ENCODE results near the gene LRCH1. TPM values are rescaled to one million over a fixed set of nuclear protein-coding genes. Genes with fewer than 3 reads are reported as not detected.

LRCH1 gene
- total and polyA plus RNA-seq, 5 donors = 4.8 to 11.4 (median 10.2) TPM

DNA sequence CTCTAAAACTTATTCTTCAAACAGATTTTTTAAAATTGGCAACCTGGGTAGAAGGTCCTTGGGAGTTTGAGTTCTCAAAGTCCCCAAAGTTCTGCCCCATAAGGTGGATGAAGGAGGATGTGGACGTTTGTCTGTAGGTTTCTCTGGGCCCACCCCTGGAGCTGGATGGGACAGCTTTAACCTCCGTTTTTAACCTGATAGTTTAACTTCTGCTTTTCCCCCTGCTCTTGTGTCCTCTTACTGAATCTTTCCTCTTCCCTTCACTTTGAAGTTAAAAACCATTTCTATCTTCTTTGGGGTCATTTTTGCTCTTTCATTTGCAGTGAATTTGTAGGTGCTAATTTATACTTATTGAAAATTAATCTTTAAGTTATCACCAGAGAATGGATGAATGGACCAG is 164.9 kb downstream of the LRCH1 start:
- no peaks in the 10 kb centered on the region for H3K9me3 ChIP-seq (ENCODE audit: control insufficient read depth, low read length)
- no peak for ATAC-seq
- H3K4me1 ChIP-seq (ENCODE audit: control insufficient read depth, insufficient read depth, low read length) = no peaks in the 10 kb centered on the region
- no peak for DNase-seq
- H3K27me3 ChIP-seq (ENCODE audit: control insufficient read depth, insufficient read depth) = no peaks in the 10 kb centered on the region
- intact Hi-C loops (cut with DNase I) = loop anchor here in 1 of 4 donors (2.0 kb wide), 1 partner anchor 223 kb away; no protein-coding TSS in a partner anchor
- no peak overlapping the region for H3K27ac ChIP-seq (ENCODE audit: low read length)
- H3K4me3 ChIP-seq (ENCODE audit: low read length) = no peak overlapping the region
- 60% methylated on average over 2 of the region's 2 CpGs for WGBS

DNA sequence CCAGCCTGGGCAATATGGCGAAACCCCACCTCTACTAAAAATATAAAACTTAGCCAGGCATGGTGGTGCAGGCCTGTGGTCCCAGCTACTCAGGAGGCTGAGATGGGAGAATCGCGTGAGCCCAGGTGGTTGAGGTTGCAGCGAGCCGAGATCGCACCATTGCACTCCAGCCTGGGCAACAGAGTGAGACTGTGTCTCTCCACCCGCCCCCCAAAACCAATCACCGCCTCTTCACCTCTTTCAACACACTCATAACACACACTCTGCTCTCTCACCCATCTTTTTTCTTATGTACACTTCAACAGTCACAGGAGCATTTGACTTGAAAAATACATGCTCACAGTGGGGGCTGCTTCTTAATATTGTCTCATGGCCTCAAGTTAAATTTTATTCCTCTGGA is 167.2 kb downstream of the LRCH1 start:
- intact Hi-C loops (cut with DNase I) = loop anchor here in 3 of 4 donors (2.0 to 10.0 kb wide), 5 partner anchors 168 to 228 kb away; partner anchors contain the start of gene LRCH1 (in 1 of the 3)
- no peak overlapping the region for H3K4me3 ChIP-seq (ENCODE audit: low read length)
- H3K27me3 ChIP-seq (ENCODE audit: control insufficient read depth, insufficient read depth) = no peaks in the 10 kb centered on the region
- H3K4me1 ChIP-seq (ENCODE audit: control insufficient read depth, insufficient read depth, low read length) = no peaks in the 10 kb centered on the region
- H3K27ac ChIP-seq (ENCODE audit: low read length) = no peak overlapping the region
- ATAC-seq (no peak), DNase-seq (peak in 1 of 3 donors; percentile 15)
- no peaks in the 10 kb centered on the region for H3K9me3 ChIP-seq (ENCODE audit: control insufficient read depth, low read length)
- WGBS = 98% methylated on average over 8 of the region's 8 CpGs

DNA sequence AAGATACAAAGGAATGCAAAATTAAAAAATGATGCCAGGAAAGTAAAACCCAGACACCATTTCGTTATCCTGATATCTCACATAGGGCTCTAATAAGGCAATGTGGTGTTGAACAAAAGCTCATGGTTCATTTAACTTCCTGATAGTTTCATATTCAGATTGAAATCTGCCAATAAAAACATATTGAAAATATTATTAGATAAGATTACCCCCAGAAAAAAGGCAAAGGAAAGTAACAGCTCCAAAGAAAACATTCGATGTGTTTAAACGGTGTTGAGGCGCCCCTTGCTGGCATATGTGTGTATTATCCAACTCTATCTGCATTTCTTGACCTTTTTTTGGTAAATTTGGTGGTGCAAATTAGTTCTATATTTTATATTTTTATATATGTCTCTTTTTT is 168.1 kb downstream of the LRCH1 start:
- Histone ChIP-seq H3K4me1 (ENCODE audit: control insufficient read depth, insufficient read depth, low read length) (no peaks in the 10 kb centered on the region), H3K4me3 (ENCODE audit: low read length) (no peak overlapping the region), H3K27ac (ENCODE audit: low read length) (no peak overlapping the region), H3K9me3 (ENCODE audit: control insufficient read depth, low read length) (no peaks in the 10 kb centered on the region), H3K27me3 (ENCODE audit: control insufficient read depth, insufficient read depth) (no peaks in the 10 kb centered on the region)
- intact Hi-C loops (cut with DNase I) = loop anchor here in 3 of 4 donors (2.0 to 10.0 kb wide), 5 partner anchors 169 to 229 kb away; partner anchors contain the start of gene LRCH1 (in 1 of the 3)
- peak in 2 of 3 donors; percentile 32 to 69 for DNase-seq
- 17% methylated on average over 4 of the region's 4 CpGs for WGBS
- peak; percentile 64 to 67 for ATAC-seq

DNA sequence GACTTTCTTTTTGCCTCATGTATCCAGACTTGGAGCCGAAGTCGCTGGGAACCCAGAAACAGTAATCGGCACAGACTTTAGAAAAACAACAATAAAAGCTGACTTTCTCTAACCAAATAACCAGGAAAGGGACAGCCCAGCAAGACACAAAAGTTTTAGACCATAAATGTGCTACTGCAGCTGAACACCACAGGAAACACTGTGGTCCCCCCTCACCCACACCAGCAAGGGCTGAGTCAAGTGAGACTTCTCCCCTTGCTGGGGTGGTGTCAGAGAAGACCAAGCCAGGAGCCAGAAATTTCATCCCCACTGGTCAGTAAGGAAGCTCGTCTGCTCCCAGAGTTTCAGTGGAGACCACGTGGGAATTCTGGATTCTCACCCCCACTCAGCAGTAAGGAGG is 173.4 kb downstream of the LRCH1 start:
- H3K9me3 ChIP-seq (ENCODE audit: control insufficient read depth, low read length) = no peaks in the 10 kb centered on the region
- H3K27ac ChIP-seq (ENCODE audit: low read length) = no peak overlapping the region
- H3K4me3 ChIP-seq (ENCODE audit: low read length) = no peak overlapping the region
- no peaks in the 10 kb centered on the region for H3K27me3 ChIP-seq (ENCODE audit: control insufficient read depth, insufficient read depth)
- ATAC-seq (no peak), DNase-seq (no peak)
- intact Hi-C loops (cut with DNase I) = loop anchor here in 1 of 4 donors (10.0 kb wide), 1 partner anchor 182 kb away; no protein-coding TSS in a partner anchor
- 86% methylated on average over 5 of the region's 5 CpGs for WGBS
- no peaks in the 10 kb centered on the region for H3K4me1 ChIP-seq (ENCODE audit: control insufficient read depth, insufficient read depth, low read length)

DNA sequence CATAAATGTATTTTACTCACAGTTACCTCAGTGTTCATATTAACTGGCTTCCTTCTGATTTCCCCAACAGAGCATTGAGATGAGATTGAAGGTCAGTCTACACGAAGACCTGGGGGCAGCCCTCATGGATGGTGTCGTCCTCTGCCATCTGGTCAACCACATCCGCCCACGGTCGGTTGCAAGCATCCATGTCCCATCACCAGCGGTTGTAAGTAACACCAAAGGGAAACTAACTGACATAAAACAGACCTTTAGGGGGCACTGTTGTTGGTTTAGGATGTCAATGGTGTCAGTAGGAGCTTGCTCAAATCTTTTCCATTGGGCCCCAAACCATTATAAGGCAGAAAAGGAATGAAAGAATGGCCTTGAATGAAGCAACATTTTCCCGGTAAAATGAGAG is 175.8 kb downstream of the LRCH1 start:
- no peak for ATAC-seq
- Histone ChIP-seq H3K27ac (ENCODE audit: low read length) (no peak overlapping the region), H3K4me3 (ENCODE audit: low read length) (no peak overlapping the region), H3K4me1 (ENCODE audit: control insufficient read depth, insufficient read depth, low read length) (no peaks in the 10 kb centered on the region), H3K27me3 (ENCODE audit: control insufficient read depth, insufficient read depth) (no peaks in the 10 kb centered on the region), H3K9me3 (ENCODE audit: control insufficient read depth, low read length) (no peaks in the 10 kb centered on the region)
- WGBS = 91% methylated on average over 7 of the region's 7 CpGs
- DNase-seq = no peak
- intact Hi-C loops (cut with DNase I) = loop anchor here in 1 of 4 donors (10.0 kb wide), 1 partner anchor 184 kb away; no protein-coding TSS in a partner anchor

DNA sequence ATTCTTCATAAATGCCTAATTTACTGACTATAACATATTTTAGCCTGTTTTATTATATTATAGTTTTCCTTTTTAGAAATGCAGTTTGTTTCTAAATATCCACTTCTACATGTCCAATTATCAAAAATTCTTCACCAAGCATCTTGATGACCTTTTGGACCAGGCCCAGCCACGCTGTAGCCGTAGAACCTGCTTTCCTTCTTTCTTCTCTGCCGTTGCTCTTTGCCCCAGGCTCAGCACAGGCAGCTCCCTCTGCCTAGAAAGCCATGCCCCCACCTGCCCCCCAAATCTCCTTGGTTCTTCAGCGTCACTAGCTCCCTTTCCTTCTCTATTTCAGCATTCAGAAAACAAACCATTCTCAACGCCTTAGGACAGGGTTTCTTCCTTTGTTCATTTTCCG is 178.6 kb downstream of the LRCH1 start:
- ATAC-seq (no peak), DNase-seq (no peak)
- Histone ChIP-seq H3K27me3 (ENCODE audit: control insufficient read depth, insufficient read depth) (no peaks in the 10 kb centered on the region), H3K4me1 (ENCODE audit: control insufficient read depth, insufficient read depth, low read length) (no peaks in the 10 kb centered on the region), H3K9me3 (ENCODE audit: control insufficient read depth, low read length) (no peaks in the 10 kb centered on the region), H3K4me3 (ENCODE audit: low read length) (no peak overlapping the region), H3K27ac (ENCODE audit: low read length) (no peak overlapping the region)
- WGBS = 94% methylated on average over 6 of the region's 6 CpGs
- intact Hi-C loops (cut with DNase I) = no loop called here

DNA sequence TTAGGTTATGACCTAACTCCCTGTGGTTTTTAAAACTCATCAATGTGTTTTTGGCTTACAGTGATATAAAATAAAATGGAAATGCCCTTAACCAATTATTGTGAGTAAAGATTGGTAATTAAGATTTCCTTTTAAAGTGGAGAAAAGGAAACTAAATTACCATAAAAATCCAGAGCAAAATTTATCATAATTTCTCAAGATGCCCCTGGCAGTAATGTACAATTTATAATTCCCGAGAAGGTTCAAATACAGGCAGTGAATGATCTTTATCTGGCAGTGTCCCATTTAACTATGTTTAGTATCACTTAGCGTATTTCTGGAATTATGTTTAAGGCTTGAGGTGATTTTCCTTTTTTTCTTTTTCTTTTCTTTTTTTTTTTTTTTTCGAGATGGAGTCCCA is 182.5 kb downstream of the LRCH1 start:
- 97% methylated on average over 3 of the region's 3 CpGs for WGBS
- Histone ChIP-seq H3K27me3 (ENCODE audit: control insufficient read depth, insufficient read depth) (no peaks in the 10 kb centered on the region), H3K4me3 (ENCODE audit: low read length) (no peak overlapping the region), H3K9me3 (ENCODE audit: control insufficient read depth, low read length) (no peaks in the 10 kb centered on the region), H3K4me1 (ENCODE audit: control insufficient read depth, insufficient read depth, low read length) (no peaks in the 10 kb centered on the region), H3K27ac (ENCODE audit: low read length) (no peak overlapping the region)
- intact Hi-C loops (cut with DNase I) = no loop called here
- DNase-seq (no peak), ATAC-seq (no peak)

DNA sequence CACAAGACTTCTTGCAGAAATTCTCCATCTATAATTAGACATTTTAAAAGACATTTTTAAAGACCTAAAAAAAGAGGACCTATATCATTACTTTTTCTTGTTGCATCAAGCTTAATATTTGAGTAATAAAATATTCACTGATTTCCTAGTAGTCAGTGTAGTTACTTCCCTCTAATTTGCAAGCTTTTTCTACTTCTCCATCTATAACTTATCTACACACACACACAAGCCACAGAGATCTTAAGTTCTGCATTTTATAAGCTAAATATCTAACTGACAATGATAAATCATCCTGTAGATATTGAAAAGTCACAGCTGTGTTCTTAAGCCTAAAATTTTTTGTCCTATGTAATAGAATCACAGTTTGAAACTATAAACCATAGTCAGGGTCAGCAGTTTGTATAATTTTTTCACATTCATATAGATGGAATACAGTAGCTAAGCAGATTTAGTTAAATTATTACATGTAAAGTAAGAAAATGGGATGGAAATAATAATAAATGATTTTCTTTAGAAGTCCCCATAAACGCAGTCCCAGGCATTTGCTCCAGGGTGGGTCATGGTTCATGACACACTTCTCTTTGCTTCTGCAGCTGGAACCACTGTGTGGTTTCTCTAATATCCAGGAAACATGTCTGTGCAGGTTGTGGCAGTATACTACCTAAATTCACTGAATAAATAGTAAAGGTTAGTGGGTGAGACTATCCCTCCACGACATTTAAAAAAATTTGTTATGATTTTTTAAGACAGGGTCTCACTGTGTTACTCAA is 183.8 kb downstream of the LRCH1 start:
- DNase-seq = no peak
- intact Hi-C loops (cut with DNase I) = no loop called here
- no peaks in the 10 kb centered on the region for H3K9me3 ChIP-seq (ENCODE audit: control insufficient read depth, low read length)
- H3K4me3 ChIP-seq (ENCODE audit: low read length) = no peak overlapping the region
- no peaks in the 10 kb centered on the region for H3K4me1 ChIP-seq (ENCODE audit: control insufficient read depth, insufficient read depth, low read length)
- no peak overlapping the region for H3K27ac ChIP-seq (ENCODE audit: low read length)
- 87% methylated on average over 2 of the region's 2 CpGs for WGBS
- no peaks in the 10 kb centered on the region for H3K27me3 ChIP-seq (ENCODE audit: control insufficient read depth, insufficient read depth)
- no peak for ATAC-seq

DNA sequence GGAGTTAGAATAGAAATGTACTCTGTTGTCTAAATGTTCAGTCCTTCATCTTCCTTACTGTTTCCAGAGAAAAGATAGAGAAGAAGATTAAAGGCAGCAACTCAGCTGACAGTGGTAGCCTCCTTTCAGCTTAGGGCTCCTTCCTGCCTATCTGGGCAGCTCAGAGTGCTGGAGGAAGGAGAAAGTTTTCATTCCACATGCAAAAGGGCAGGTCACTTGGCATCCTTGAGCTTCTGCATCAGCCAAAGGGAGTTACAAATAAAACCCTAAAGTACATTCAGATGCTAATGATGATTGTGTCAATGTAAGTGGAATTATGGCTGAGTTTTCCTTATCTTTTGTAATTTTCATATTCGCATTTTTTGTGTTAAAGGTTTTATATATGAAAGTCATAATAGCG is 185.1 kb downstream of the LRCH1 start:
- no peak for DNase-seq
- H3K4me1 ChIP-seq (ENCODE audit: control insufficient read depth, insufficient read depth, low read length) = no peaks in the 10 kb centered on the region
- H3K27me3 ChIP-seq (ENCODE audit: control insufficient read depth, insufficient read depth) = no peaks in the 10 kb centered on the region
- WGBS = 82% methylated on average over 2 of the region's 2 CpGs
- H3K4me3 ChIP-seq (ENCODE audit: low read length) = no peak overlapping the region
- intact Hi-C loops (cut with DNase I) = no loop called here
- H3K9me3 ChIP-seq (ENCODE audit: control insufficient read depth, low read length) = no peaks in the 10 kb centered on the region
- no peak for ATAC-seq
- no peak overlapping the region for H3K27ac ChIP-seq (ENCODE audit: low read length)

DNA sequence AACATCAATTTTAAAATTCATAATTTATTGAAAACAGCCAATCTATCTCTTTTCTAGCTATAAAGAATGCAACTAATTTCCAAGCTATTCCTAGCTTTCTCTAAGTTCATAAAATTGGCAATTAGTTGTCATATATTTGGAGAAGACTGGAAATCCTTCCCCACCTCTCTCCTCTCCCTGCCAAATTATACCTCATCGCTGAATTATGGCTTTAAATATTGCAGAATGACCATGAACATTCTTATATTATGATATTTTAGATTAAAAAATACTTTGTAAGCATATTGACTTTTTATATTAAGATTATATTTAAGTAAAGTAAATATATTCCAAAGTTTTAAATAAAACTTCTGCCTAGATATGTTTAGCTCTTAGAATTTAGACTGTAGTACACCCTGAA is 185.8 kb downstream of the LRCH1 start:
- no peak overlapping the region for H3K4me3 ChIP-seq (ENCODE audit: low read length)
- DNase-seq (no peak), ATAC-seq (no peak)
- H3K27ac ChIP-seq (ENCODE audit: low read length) = no peak overlapping the region
- H3K9me3 ChIP-seq (ENCODE audit: control insufficient read depth, low read length) = no peaks in the 10 kb centered on the region
- WGBS = 81% methylated on average over 1 of the region's 1 CpG
- H3K4me1 ChIP-seq (ENCODE audit: control insufficient read depth, insufficient read depth, low read length) = no peaks in the 10 kb centered on the region
- no peaks in the 10 kb centered on the region for H3K27me3 ChIP-seq (ENCODE audit: control insufficient read depth, insufficient read depth)
- intact Hi-C loops (cut with DNase I) = no loop called here

DNA sequence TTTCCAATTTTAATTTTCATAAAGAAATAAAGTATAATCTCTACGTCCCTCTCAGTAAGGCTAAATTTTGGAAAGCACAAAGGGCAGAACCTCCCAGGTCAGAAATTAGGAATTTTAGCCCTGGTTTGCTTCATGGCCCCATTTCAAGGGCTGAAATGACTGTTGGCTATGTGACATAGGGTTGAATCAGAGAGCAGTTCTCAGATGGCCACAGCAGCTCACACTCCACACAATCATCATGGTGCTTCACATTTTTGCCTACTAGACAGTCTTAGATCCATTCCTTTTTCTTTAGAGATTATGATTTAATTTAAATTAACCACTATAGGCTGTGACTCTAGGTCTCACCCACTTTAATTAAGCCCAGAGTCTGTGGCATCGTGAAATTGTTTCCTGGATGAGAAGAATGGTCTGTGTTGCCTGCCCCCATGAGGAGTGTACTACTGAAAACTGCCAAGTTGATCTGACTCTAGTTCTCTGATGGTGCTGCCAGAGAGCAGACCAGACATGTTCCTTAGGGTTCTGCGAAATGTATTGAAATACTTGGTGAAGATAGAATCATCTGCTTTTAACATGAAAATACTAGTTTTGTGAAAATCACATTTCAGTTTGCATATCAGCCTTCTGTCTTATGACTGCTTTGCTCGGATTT is 186.6 kb downstream of the LRCH1 start:
- Histone ChIP-seq H3K27ac (ENCODE audit: low read length) (no peak overlapping the region), H3K4me1 (ENCODE audit: control insufficient read depth, insufficient read depth, low read length) (no peaks in the 10 kb centered on the region), H3K4me3 (ENCODE audit: low read length) (no peak overlapping the region), H3K9me3 (ENCODE audit: control insufficient read depth, low read length) (no peaks in the 10 kb centered on the region), H3K27me3 (ENCODE audit: control insufficient read depth, insufficient read depth) (no peaks in the 10 kb centered on the region)
- ATAC-seq (no peak), DNase-seq (no peak)
- WGBS = 86% methylated on average over 4 of the region's 4 CpGs
- intact Hi-C loops (cut with DNase I) = no loop called here

Data from right cardiac atrium (tissue), 5 donors.